GM19240 (cell line): ENCODE results near the gene CLEC2D.
"Not testable (repeated sequence)": the region's sequence is repeated elsewhere in the genome, so short reads cannot be mapped to it uniquely, and the experiment has no call there.

ENCODE experiments used
- DNase-seq: peaks from one replicate; pipeline ENCODE4 v3.0.0; 2011; ENCODE audit warnings: low spot score; ENCODE audit not compliant: insufficient read length

The CLEC2D gene

GRCh38 chr12:9669534-9669933 lies at the start of gene CLEC2D:
Gene CLEC2D (plus strand): TSS chr12:9669713. CDS start chr12:9669735, 22 bp downstream.
- DNase-seq, result no peak

GRCh38 chr12:9625019-9625418 lies 44.5 kb upstream of the CLEC2D start:
- no peak for DNase-seq

GRCh38 chr12:9626291-9626690 lies 43.2 kb upstream of the CLEC2D start:
- no peak for DNase-seq

GRCh38 chr12:9626821-9627220 lies 42.7 kb upstream of the CLEC2D start:
- no peak for DNase-seq

GRCh38 chr12:9632766-9633165 lies 36.7 kb upstream of the CLEC2D start:
- no peak for DNase-seq

GRCh38 chr12:9634177-9634803 lies 35.2 kb upstream of the CLEC2D start:
- no peak for DNase-seq

- DNase-seq, result no peak
These were observed 34.4 kb upstream of the CLEC2D start for GRCh38 chr12:9634969-9635754.

- DNase-seq, result no peak
These were observed 33.2 kb upstream of the CLEC2D start for GRCh38 chr12:9636150-9636850.

GRCh38 chr12:9636851-9637206 lies 32.7 kb upstream of the CLEC2D start:
- DNase-seq, result no peak

- no peak for DNase-seq
These were observed 29.5 kb upstream of the CLEC2D start for GRCh38 chr12:9640024-9640423.

- DNase-seq, result no peak
These were observed 26.8 kb upstream of the CLEC2D start for GRCh38 chr12:9642606-9643265.

- DNase-seq, result no peak
These were observed 26.2 kb upstream of the CLEC2D start for GRCh38 chr12:9643266-9643660.

GRCh38 chr12:9644985-9645551 lies 24.4 kb upstream of the CLEC2D start:
- not testable (repeated sequence) for DNase-seq

- no peak for DNase-seq
These were observed 22.4 kb upstream of the CLEC2D start for GRCh38 chr12:9646794-9647781.

- peak; percentile 67 for DNase-seq
These were observed 21.4 kb upstream of the CLEC2D start for GRCh38 chr12:9647825-9648700.

GRCh38 chr12:9648701-9649531 lies 20.6 kb upstream of the CLEC2D start:
- no peak for DNase-seq

GRCh38 chr12:9649532-9649940 lies 20.0 kb upstream of the CLEC2D start:
- DNase-seq, result no peak

GRCh38 chr12:9650151-9650576 lies 19.3 kb upstream of the CLEC2D start:
- no peak for DNase-seq
